Measurements from ENCODE around the gene JAK3. TPM values are rescaled to one million over a fixed set of nuclear protein-coding genes. Genes with fewer than 3 reads are reported as not detected.

JAK3 gene
- total RNA-seq (2021): 3.3 and 3.5 TPM in 2 replicates
- long read RNA-seq, partial matches to known transcripts: 18 of 23 reads
- long read RNA-seq, other reads (novel, unspliced or antisense): 5 of 23 reads

- H3K4me2 ChIP-seq (ENCODE audit: insufficient read depth, insufficient read length, low read length): peak within 1 kb of the TSS; percentile 37
- Mint-ChIP-seq H3K4me3 (peak within 1 kb of the TSS; percentile 46 to 64; a peak in 4 of 5 replicates), H3K27ac (peak within 1 kb of the TSS in 1 of 3 experiments; percentile 77; a peak in 1 of 7 replicates), H3K27me3 (ENCODE audit: low read depth) (peaks cover 38% of the 10 kb centered on the region), H3K4me1 (peaks cover 5 to 16% of the 10 kb centered on the region in 2 experiments; a peak in 3 of 4 replicates), H3K9me3 (peaks cover 2 to 5% of the 10 kb centered on the region in 2 experiments; a peak in 3 of 5 replicates), H3K36me3 (ENCODE audit: insufficient read depth in 1 of 3, low read depth in 3 of 3) (no peaks in the 10 kb centered on the region; a peak in 1 of 7 replicates)
- H3K27ac ChIP-seq (ENCODE audit: insufficient read length, low read depth, low read length): no peak within 1 kb of the TSS
- no peaks in the 10 kb centered on the region for H3K79me1 ChIP-seq (ENCODE audit: insufficient read depth, low read depth, low read length, poor library complexity, severe bottlenecking)
- H3K14ac ChIP-seq (ENCODE audit: insufficient read depth, low read length): peak within 1 kb of the TSS; percentile 38; the same call in 1 of the 2 replicates
- no peaks in the 10 kb centered on the region for H4K20me1 ChIP-seq (ENCODE audit: control insufficient read depth, insufficient read depth, insufficient read length)
- no peak within 1 kb of the TSS for H4K91ac ChIP-seq (ENCODE audit: insufficient read length, low read depth, low read length)
- H2AK5ac ChIP-seq (ENCODE audit: insufficient read length, low read length): no peak within 1 kb of the TSS
- H3T11ph ChIP-seq (ENCODE audit: low read length): no peak within 1 kb of the TSS
- no peak within 1 kb of the TSS for H3K56ac ChIP-seq (ENCODE audit: insufficient read length, low read depth, low read length)
- H2BK20ac ChIP-seq (ENCODE audit: low read depth, low read length, poor library complexity, severe bottlenecking): no peak within 1 kb of the TSS
- H2BK5ac ChIP-seq (ENCODE audit: insufficient read length, low read length): no peak within 1 kb of the TSS
- no peak within 1 kb of the TSS for H2BK15ac ChIP-seq (ENCODE audit: low read depth, low read length)
- no peak within 1 kb of the TSS for H4K5ac ChIP-seq (ENCODE audit: insufficient read length, low read depth, low read length)
- H3K9ac ChIP-seq (ENCODE audit: extremely low read depth, insufficient read length, low read length): no peak within 1 kb of the TSS
- no peak within 1 kb of the TSS for H2BK120ac ChIP-seq (ENCODE audit: low read depth, low read length, poor library complexity, severe bottlenecking)
- H3K79me2 ChIP-seq (ENCODE audit: insufficient read depth, low read length): no peaks in the 10 kb centered on the region
- H3K4me1 ChIP-seq (ENCODE audit: insufficient read depth, low read length): no peaks in the 10 kb centered on the region
- H3K18ac ChIP-seq (ENCODE audit: insufficient read length, low read depth, low read length): no peak within 1 kb of the TSS
- no peak within 1 kb of the TSS for H3K23ac ChIP-seq (ENCODE audit: insufficient read length, low read depth, low read length)
- no peaks in the 10 kb centered on the region for H3K9me3 ChIP-seq (ENCODE audit: control insufficient read depth, low read depth, low read length)
- H2BK12ac ChIP-seq (ENCODE audit: insufficient read length, low read depth, low read length): no peak within 1 kb of the TSS
- H4K8ac ChIP-seq (replicated peaks; ENCODE audit: insufficient read length, low read depth, low read length): no peak within 1 kb of the TSS
- H2AFZ ChIP-seq (ENCODE audit: low read length): no peak within 1 kb of the TSS
- DNase-seq: peak; percentile 91
- no CpG with 5 or more reads among the region's 40 CpGs for WGBS (ENCODE audit: extremely low coverage, insufficient read length, low lambda C conversion rate)
- TF ChIP-seq CTCF (conservative IDR thresholded peaks at IDR 0.05): no peak
- no peaks in the 10 kb centered on the region for H3K27me3 ChIP-seq (ENCODE audit: insufficient read depth, low read length)
- H3K4ac ChIP-seq (ENCODE audit: low read depth, low read length): no peak within 1 kb of the TSS
- peaks cover 4% of the 10 kb centered on the region for H3K23me2 ChIP-seq (ENCODE audit: insufficient read length, low read depth, low read length, poor library complexity, severe bottlenecking)
Measured at GRCh38 chr19:17847538-17848366, at the start of gene JAK3. JAK3 (minus strand) TSS chr19:17847982; CDS start chr19:17844417, 3,565 bp downstream.
